Measurements from ENCODE around the gene S1PR3. TPM values are rescaled to one million over a fixed set of nuclear protein-coding genes. Genes with fewer than 3 reads are reported as not detected.

S1PR3 gene
- total RNA-seq, 2 donors from 2014 or later, result 0.05 to 1.7 TPM

DNA sequence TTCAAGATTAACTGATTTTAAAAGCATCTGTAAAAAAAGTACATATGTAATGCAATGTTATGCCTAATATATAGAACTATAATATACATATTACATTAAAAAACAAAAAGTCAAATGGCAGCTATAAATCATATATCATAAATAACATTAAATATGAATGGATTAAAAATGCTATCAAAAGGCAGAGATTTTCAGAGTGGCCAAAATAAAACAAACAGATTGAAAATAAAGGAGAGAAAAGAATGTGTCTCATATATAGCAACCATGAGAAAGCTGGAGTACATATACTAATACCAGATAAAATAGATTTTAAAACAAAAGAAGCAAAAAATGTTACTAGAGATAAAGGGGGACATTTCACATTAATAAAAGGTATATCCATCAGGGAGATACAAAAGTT, 38.5 kb downstream of the S1PR3 start:
- Mint-ChIP-seq H3K27ac (no peak overlapping the region), H3K4me1 (no peaks in the 10 kb centered on the region), H3K36me3 (ENCODE audit: low read depth) (no peaks in the 10 kb centered on the region), H3K4me3 (no peak overlapping the region), H3K27me3 (peaks cover 33% of the 10 kb centered on the region)
- ATAC-seq (no peak), DNase-seq (no peak)
- H3K9me3 ChIP-seq (ENCODE audit: control insufficient read depth, low read length, poor library complexity, severe bottlenecking), result peaks cover 2% of the 10 kb centered on the region

DNA sequence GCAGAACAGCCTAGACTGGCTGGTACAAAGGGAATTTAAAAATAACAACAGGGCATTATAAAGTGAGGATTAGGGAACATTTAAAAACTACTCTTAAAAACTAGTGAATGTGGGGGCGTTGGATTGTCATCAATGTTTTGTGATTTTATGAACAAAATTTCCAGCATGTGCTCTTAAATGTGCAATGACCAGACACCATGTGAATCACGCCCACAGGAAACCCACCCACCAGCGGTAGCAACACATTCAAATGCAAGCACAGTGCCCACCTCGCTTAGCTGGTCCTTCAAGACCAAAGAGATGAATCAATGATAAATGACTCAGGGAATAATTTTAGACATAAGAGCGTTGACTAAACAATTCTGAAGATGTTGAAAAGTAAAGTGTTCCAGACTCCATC, 40.9 kb downstream of the S1PR3 start:
- H3K27ac Mint-ChIP-seq, result no peak overlapping the region
- no peak overlapping the region for H3K4me3 Mint-ChIP-seq
- H3K4me1 Mint-ChIP-seq, result no peaks in the 10 kb centered on the region
- peaks cover 2% of the 10 kb centered on the region for H3K9me3 ChIP-seq (ENCODE audit: control insufficient read depth, low read length, poor library complexity, severe bottlenecking)
- no peak for DNase-seq
- H3K36me3 Mint-ChIP-seq (ENCODE audit: low read depth), result no peaks in the 10 kb centered on the region
- H3K27me3 Mint-ChIP-seq, result peaks cover 25% of the 10 kb centered on the region
- no peak for ATAC-seq

DNA sequence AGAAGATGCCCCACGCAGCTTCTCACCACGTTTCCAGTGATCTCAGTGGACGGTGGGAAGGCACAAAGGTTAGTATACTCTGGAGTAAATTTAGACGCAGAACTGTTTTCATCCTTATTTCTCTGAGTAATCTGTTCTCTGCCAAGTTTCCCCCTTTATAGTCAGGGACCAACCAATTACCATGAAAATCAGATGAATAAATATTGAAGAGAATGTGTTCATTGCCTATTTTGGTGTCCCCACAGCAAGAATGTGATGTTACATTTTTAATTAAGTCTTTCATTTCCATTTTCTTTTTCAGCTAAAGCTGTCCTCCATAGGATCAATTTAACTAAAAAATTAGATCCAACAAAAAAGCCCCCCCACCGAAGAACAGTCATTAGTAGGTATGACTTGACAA, 41.4 kb downstream of the S1PR3 start:
- Mint-ChIP-seq H3K4me3 (no peak overlapping the region), H3K4me1 (no peaks in the 10 kb centered on the region), H3K36me3 (ENCODE audit: low read depth) (no peaks in the 10 kb centered on the region), H3K27ac (no peak overlapping the region), H3K27me3 (peaks cover 25% of the 10 kb centered on the region)
- peaks cover 2% of the 10 kb centered on the region for H3K9me3 ChIP-seq (ENCODE audit: control insufficient read depth, low read length, poor library complexity, severe bottlenecking)
- no peak for ATAC-seq
- DNase-seq, result no peak

DNA sequence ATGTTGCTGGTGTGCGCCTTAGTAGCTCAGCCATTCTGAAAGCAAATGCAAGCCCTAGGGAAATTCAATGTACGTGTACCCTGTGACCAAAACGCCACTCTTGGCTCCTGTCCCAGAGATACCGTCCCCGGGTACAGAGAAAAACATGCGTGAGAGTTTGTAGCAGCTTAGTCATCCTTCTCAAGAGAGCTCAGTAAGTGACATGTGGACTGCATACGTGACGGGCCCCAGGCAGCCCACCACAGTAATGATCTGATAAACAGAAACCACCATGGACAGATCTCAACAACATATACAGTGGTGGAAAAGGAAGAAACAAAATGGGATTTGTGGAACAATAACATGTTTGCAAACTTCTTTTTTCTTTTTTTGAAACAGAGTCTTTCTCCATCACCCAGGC, 45.1 kb downstream of the S1PR3 start:
- DNase-seq, result no peak
- no peaks in the 10 kb centered on the region for H3K9me3 ChIP-seq (ENCODE audit: control insufficient read depth, low read length, poor library complexity, severe bottlenecking)
- no peak for ATAC-seq
- H3K36me3 Mint-ChIP-seq (ENCODE audit: low read depth), result no peaks in the 10 kb centered on the region
- H3K27me3 Mint-ChIP-seq, result peaks cover 21% of the 10 kb centered on the region
- H3K27ac Mint-ChIP-seq, result no peak overlapping the region
- H3K4me3 Mint-ChIP-seq, result no peak overlapping the region
- no peaks in the 10 kb centered on the region for H3K4me1 Mint-ChIP-seq

DNA sequence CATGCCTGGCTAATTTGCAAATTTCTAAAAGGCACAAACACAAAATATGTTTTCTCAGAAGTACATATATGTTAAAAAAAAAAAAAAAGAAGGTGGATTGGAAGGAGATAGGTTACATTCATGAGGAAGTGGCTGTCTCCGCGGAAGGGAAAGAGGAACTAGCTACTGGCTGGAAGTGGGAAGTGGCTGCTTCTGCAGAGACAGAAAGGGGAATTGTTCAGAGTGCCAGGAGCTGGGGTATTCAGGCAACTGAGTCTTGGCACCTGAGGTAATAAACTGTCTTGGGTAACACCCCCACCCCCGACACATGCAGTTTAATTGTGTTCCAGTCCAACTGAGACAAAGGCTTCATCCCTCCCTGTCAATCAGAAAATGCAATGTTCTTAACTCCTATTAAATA, 45.6 kb downstream of the S1PR3 start:
- no peak for DNase-seq
- H3K9me3 ChIP-seq (ENCODE audit: control insufficient read depth, low read length, poor library complexity, severe bottlenecking), result no peaks in the 10 kb centered on the region
- peaks cover 17% of the 10 kb centered on the region for H3K27me3 Mint-ChIP-seq
- H3K36me3 Mint-ChIP-seq (ENCODE audit: low read depth), result no peaks in the 10 kb centered on the region
- ATAC-seq, result no peak
- no peak overlapping the region for H3K27ac Mint-ChIP-seq
- H3K4me3 Mint-ChIP-seq, result no peak overlapping the region
- no peaks in the 10 kb centered on the region for H3K4me1 Mint-ChIP-seq

DNA sequence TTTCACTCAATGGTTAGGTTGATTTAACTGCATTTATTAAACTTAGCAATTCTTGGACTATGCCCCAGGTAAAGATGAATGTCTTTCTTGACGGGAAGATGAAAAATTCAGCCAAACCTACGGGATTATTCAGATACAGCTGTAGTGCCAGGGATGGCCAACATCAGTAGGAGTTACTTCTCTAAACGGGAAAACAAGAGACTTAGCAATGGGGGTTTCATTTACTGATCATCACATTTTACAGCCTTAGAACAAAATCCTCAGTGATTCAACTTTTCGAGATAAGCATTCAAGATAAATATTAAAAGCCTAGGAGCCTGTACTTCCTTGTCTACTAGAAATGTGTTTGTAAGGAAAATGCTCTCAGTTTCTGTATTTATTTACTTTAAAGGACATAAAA, 46.1 kb downstream of the S1PR3 start:
- Mint-ChIP-seq H3K4me3 (no peak overlapping the region), H3K36me3 (ENCODE audit: low read depth) (no peaks in the 10 kb centered on the region), H3K27ac (no peak overlapping the region), H3K4me1 (no peaks in the 10 kb centered on the region), H3K27me3 (peaks cover 12% of the 10 kb centered on the region)
- no peaks in the 10 kb centered on the region for H3K9me3 ChIP-seq (ENCODE audit: control insufficient read depth, low read length, poor library complexity, severe bottlenecking)
- no peak for DNase-seq
- ATAC-seq, result no peak

DNA sequence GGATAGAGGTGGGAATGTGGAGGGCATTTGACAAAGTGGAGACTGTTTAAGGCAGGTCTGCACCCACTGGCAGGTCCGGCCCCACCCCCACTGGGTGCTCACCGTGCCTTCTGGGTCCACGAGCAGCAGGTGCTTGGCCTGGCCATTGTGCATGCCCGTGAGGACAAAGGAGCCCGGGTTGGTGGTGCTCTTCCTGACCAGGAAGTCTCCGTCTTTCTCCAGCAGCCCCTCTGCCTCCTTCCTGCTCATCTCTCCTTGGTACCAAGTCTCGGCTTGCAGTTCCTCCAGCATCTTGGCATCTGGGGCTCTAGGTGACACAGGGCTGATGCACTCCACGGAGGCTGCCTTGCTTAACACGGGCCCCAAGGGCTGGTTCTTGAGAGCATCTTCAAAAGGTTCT, 46.6 kb downstream of the S1PR3 start:
- DNase-seq, result no peak
- Mint-ChIP-seq H3K27ac (no peak overlapping the region), H3K27me3 (peaks cover 7% of the 10 kb centered on the region), H3K4me3 (no peak overlapping the region), H3K36me3 (ENCODE audit: low read depth) (no peaks in the 10 kb centered on the region), H3K4me1 (no peaks in the 10 kb centered on the region)
- no peaks in the 10 kb centered on the region for H3K9me3 ChIP-seq (ENCODE audit: control insufficient read depth, low read length, poor library complexity, severe bottlenecking)
- no peak for ATAC-seq

DNA sequence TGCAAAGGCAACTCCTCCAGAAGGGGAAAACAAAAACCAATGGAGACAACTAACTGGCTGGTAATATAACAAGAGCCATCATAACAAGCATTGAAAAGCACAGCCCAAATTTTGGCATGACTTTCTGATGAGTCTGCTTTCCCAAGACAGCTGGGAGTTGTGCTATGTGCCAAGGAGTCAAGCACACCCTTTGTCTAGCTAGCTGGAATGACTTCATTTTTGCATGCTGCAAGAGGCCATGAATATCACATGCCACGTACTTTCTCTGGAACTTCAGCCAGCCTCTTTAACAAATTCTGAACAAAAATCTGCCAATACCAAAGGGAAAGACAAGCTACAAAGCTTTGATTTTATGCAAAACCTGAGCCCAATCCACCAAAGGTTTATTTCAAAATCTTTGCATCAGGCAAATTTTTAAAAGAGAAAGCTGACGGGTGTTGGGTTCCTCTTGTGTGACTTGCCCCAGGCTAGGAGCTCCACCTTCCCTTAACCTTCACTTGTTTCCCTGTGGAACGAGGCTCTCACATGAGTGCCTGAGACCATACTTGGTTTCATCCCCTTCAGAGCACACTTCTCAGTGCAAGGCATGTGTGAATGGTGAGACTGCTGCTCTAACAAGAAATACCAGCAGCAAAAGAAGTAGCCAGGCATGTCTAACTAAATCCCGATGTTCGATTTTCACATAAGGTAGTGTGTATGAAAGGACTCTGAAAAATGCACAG, 47.3 kb downstream of the S1PR3 start:
- H3K36me3 Mint-ChIP-seq (ENCODE audit: low read depth), result no peaks in the 10 kb centered on the region
- DNase-seq (no peak), ATAC-seq (no peak)
- H3K27me3 Mint-ChIP-seq, result peaks cover 4% of the 10 kb centered on the region
- H3K27ac Mint-ChIP-seq, result no peak overlapping the region
- no peaks in the 10 kb centered on the region for H3K4me1 Mint-ChIP-seq
- H3K4me3 Mint-ChIP-seq, result no peak overlapping the region
- no peaks in the 10 kb centered on the region for H3K9me3 ChIP-seq (ENCODE audit: control insufficient read depth, low read length, poor library complexity, severe bottlenecking)

DNA sequence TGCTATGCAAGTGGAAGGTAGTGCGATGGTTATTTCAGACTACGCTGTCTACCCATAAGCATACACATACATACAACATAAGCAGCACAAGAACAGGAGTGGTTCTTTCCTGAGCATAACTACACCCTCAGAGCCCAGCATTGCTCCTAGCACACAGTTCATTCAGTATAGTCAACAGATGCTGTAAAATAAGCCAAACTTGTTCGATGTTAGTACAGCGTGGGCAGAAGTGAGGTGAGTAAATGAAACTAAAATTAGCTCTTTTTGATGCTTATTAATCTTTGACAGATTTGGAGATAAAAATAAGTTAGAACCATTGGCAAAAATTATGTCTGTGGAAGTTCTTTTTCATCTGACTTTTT, 47.8 kb downstream of the S1PR3 start:
- H3K36me3 Mint-ChIP-seq (ENCODE audit: low read depth), result no peaks in the 10 kb centered on the region
- no peaks in the 10 kb centered on the region for H3K4me1 Mint-ChIP-seq
- H3K27me3 Mint-ChIP-seq, result no peaks in the 10 kb centered on the region
- no peak for ATAC-seq
- H3K4me3 Mint-ChIP-seq, result no peak overlapping the region
- no peaks in the 10 kb centered on the region for H3K9me3 ChIP-seq (ENCODE audit: control insufficient read depth, low read length, poor library complexity, severe bottlenecking)
- H3K27ac Mint-ChIP-seq, result no peak overlapping the region
- no peak for DNase-seq

DNA sequence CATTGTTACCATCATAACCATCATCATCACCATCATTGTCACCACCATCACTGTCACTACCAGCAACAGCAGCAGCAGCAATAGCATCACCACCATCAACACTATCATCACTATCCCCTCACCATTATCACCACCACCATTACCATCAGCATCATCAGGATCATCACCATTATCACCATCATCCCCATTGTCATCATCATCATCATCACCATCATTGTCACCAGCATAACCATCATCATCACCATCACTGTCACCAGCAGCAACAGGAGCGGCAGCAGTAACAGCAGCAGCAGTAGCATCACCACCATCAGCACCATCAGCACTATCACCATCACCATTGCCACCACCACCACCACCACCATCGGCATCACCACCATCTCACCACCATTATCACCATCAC, 48.4 kb downstream of the S1PR3 start:
- Mint-ChIP-seq H3K4me3 (no peak overlapping the region), H3K4me1 (no peaks in the 10 kb centered on the region), H3K36me3 (ENCODE audit: low read depth) (no peaks in the 10 kb centered on the region), H3K27ac (no peak overlapping the region), H3K27me3 (no peaks in the 10 kb centered on the region)
- ATAC-seq (no peak), DNase-seq (no peak)
- no peaks in the 10 kb centered on the region for H3K9me3 ChIP-seq (ENCODE audit: control insufficient read depth, low read length, poor library complexity, severe bottlenecking)

DNA sequence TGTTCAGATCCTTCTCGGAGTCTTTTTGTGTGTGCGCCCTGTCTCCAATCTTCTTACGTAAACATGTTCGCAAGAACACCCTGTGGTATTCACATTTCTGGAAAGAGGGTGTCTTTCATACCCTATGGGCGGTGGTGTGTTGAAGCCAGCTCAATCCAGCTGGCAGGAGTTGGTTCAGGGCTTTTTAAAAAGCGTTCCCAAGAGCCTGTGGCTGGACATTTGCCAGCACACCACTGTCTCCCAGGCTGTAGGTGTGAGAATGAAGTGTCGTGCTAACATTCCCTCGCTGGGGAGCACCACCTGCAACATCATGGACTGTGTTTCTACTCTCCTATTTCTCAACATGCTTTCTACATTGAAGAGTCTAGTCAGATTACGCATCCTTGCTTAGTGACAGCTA, 51.7 kb downstream of the S1PR3 start:
- DNase-seq (no peak), ATAC-seq (no peak)
- no peak overlapping the region for H3K4me3 Mint-ChIP-seq
- H3K9me3 ChIP-seq (ENCODE audit: control insufficient read depth, low read length, poor library complexity, severe bottlenecking), result no peaks in the 10 kb centered on the region
- H3K27me3 Mint-ChIP-seq, result peaks cover 18% of the 10 kb centered on the region
- H3K27ac Mint-ChIP-seq, result no peak overlapping the region
- no peaks in the 10 kb centered on the region for H3K36me3 Mint-ChIP-seq (ENCODE audit: low read depth)
- H3K4me1 Mint-ChIP-seq, result no peaks in the 10 kb centered on the region

DNA sequence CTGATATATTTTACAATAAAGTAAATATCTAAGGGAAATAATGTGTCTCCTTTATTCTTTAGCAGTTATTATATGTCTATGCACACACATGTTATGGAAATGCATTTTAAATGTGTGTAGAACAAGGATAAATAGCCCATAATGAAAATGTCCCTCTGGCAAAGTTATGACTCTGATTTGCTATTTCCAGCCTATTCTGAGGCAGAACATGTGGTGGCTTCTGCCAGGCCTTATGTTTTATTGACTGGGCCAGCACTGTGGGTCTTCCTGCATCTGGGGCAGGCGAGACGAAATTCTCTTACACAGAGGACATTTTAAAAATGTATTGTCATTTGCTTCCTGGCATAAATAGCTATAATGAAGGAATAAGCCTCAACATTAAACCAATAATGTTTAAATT, 52.8 kb downstream of the S1PR3 start:
- H3K4me1 Mint-ChIP-seq, result no peaks in the 10 kb centered on the region
- ATAC-seq, result no peak
- H3K36me3 Mint-ChIP-seq (ENCODE audit: low read depth), result peaks cover 2% of the 10 kb centered on the region
- H3K4me3 Mint-ChIP-seq, result no peak overlapping the region
- DNase-seq, result no peak
- H3K27me3 Mint-ChIP-seq, result peaks cover 21% of the 10 kb centered on the region
- H3K27ac Mint-ChIP-seq, result no peak overlapping the region
- H3K9me3 ChIP-seq (ENCODE audit: control insufficient read depth, low read length, poor library complexity, severe bottlenecking), result no peaks in the 10 kb centered on the region

DNA sequence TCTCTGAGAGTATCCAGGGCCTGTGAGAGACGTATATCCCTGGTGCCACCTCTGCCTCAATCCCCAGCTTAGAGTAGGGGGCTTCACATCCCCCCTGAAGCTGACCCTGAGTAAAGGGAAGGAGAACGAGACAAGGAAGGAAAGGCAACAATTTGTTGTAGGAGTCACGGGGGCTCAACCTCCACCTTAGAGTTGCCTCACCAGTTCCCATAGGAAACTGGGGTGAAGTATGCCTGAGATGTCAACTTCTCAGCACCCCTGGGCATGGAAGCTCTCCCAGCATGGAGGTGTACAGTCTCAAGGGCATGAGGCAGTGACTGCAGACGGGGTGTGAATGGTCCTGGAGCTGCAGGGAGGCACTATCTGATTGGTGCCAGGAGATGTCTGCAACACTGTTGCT, 53.6 kb downstream of the S1PR3 start:
- H3K36me3 Mint-ChIP-seq (ENCODE audit: low read depth), result peaks cover 2% of the 10 kb centered on the region
- no peak for ATAC-seq
- peaks cover 21% of the 10 kb centered on the region for H3K27me3 Mint-ChIP-seq

DNA sequence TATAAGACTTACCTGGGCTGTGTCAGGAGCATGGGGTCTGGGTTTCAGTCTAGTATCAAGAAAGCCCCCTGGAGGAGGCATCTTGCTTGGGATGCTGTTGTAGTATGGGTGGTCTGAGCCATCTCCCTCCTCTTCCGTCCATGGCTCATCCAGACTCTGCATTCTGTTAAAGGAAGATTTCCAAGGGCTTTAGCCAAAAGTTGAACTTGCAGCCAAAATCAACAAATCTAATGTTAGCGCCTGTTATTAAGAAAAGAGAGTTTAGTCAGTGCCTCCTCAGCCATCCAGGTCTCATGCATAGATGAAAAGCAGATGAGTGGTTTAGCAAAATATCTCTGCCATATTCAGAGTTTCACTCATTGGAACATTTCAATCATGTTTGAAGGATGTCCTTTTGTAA, 55.6 kb downstream of the S1PR3 start:
- no peak overlapping the region for H3K4me3 Mint-ChIP-seq
- no peaks in the 10 kb centered on the region for H3K4me1 Mint-ChIP-seq
- no peak for ATAC-seq
- H3K36me3 Mint-ChIP-seq (ENCODE audit: low read depth), result peaks cover 2% of the 10 kb centered on the region
- no peak overlapping the region for H3K27ac Mint-ChIP-seq
- no peak for DNase-seq
- H3K27me3 Mint-ChIP-seq, result peaks cover 30% of the 10 kb centered on the region
- no peaks in the 10 kb centered on the region for H3K9me3 ChIP-seq (ENCODE audit: control insufficient read depth, low read length, poor library complexity, severe bottlenecking)

More for the DNA sequence above, 53.6 kb downstream of the S1PR3 start:
- Mint-ChIP-seq H3K4me3 (no peak overlapping the region), H3K4me1 (no peaks in the 10 kb centered on the region), H3K27ac (no peak overlapping the region)
- H3K9me3 ChIP-seq (ENCODE audit: control insufficient read depth, low read length, poor library complexity, severe bottlenecking), result no peaks in the 10 kb centered on the region
- no peak for DNase-seq
